ENCODE data around the gene ASB15.

Gene ASB15

DNA sequence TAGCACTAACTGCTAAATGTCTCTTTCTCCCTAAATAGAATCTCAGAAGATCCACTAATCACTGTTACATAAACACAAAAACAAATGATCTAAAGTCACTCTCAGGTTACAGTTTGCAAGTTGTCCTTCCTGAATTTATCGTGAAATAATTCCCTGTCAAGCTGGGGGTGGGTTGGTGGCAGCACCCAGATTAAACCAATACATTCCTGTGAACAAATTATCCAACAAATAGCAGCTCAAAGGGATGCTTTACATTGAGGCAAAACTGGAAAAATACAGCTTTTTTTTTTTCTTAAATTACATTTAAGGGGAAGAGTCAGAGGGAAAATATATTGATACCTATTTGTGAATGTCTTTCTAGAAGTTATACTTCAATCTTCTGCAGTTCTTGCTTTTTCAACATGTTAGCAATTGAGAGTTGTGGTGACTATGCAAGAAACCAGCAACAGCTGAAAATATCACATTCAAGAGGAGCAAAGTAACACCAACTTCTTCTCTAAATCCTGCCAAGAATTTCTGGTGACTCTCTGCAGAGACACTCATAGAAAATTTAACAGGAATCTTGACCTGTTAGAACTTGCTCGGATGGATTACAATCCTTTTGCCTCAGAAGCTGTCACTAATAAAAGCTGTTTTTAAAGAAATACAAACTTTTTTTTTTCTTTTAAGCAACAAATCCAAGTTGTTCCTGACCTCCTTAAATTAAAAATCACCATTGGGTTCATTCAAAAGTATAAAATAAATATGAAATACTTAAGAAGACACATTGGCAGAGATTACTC, 73.0 kb downstream of the ASB15 start:
- H3K9ac ChIP-seq (ENCODE audit: low read depth in 1 of 2, low read length in 2 of 2) = no peak overlapping the region
- H3K4me1 ChIP-seq (ENCODE audit: control insufficient read depth in 2 of 2, insufficient read depth in 2 of 2, low read length in 2 of 2) = no peaks in the 10 kb centered on the region
- H3K27ac ChIP-seq (ENCODE audit: low read depth in 2 of 2, low read length in 2 of 2) = no peak overlapping the region

DNA sequence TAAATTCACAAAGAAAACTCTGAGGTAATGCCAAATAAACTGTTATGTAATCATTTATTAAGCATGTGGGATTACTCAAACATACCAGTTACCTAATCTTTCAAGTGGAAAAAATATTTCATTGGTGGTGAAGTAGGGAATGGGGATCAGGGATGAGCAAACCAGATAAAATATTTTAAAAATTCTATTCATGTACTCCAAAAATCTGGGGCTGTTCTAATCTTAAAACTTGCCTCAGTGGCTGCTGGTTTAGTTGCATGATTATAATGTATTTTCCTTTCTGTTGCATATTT, 73.5 kb downstream of the ASB15 start:
- Histone ChIP-seq H3K4me1 (ENCODE audit: control insufficient read depth in 2 of 2, insufficient read depth in 2 of 2, low read length in 2 of 2) (no peaks in the 10 kb centered on the region), H3K27me3 (ENCODE audit: control insufficient read depth in 2 of 2, insufficient read depth in 2 of 2, low read length in 2 of 2) (no peaks in the 10 kb centered on the region), H3K9me3 (ENCODE audit: control insufficient read depth in 2 of 2, low read length in 2 of 2) (no peaks in the 10 kb centered on the region), H3K9ac (ENCODE audit: low read depth in 1 of 2, low read length in 2 of 2) (no peak overlapping the region), H3K27ac (ENCODE audit: low read depth in 2 of 2, low read length in 2 of 2) (no peak overlapping the region), H3K36me3 (ENCODE audit: control insufficient read depth in 2 of 2, insufficient read depth in 2 of 2, low read length in 2 of 2) (peaks cover 5 to 7% of the 10 kb centered on the region in 2 donors), H3K4me3 (ENCODE audit: low read length in 2 of 2) (no peak overlapping the region)

More for the DNA sequence above, 73.0 kb downstream of the ASB15 start:
- H3K36me3 ChIP-seq (ENCODE audit: control insufficient read depth in 2 of 2, insufficient read depth in 2 of 2, low read length in 2 of 2) = peaks cover 0 to 2% of the 10 kb centered on the region in 2 donors
- no peaks in the 10 kb centered on the region for H3K27me3 ChIP-seq (ENCODE audit: control insufficient read depth in 2 of 2, insufficient read depth in 2 of 2, low read length in 2 of 2)
- no peaks in the 10 kb centered on the region for H3K9me3 ChIP-seq (ENCODE audit: control insufficient read depth in 2 of 2, low read length in 2 of 2)
- H3K4me3 ChIP-seq (ENCODE audit: low read length in 2 of 2) = no peak overlapping the region

GRCh38 chr7:123677061-123677715, 75.6 kb downstream of the ASB15 start:
- Histone ChIP-seq H3K4me3 (ENCODE audit: low read length in 2 of 2) (no peak overlapping the region), H3K36me3 (ENCODE audit: control insufficient read depth in 2 of 2, insufficient read depth in 2 of 2, low read length in 2 of 2) (peaks cover 14 to 17% of the 10 kb centered on the region in 2 donors), H3K27me3 (ENCODE audit: control insufficient read depth in 2 of 2, insufficient read depth in 2 of 2, low read length in 2 of 2) (no peaks in the 10 kb centered on the region), H3K9ac (ENCODE audit: low read depth in 1 of 2, low read length in 2 of 2) (no peak overlapping the region), H3K4me1 (ENCODE audit: control insufficient read depth in 2 of 2, insufficient read depth in 2 of 2, low read length in 2 of 2) (no peaks in the 10 kb centered on the region), H3K27ac (ENCODE audit: low read depth in 2 of 2, low read length in 2 of 2) (no peak overlapping the region), H3K9me3 (ENCODE audit: control insufficient read depth in 2 of 2, low read length in 2 of 2) (no peaks in the 10 kb centered on the region)

GRCh38 chr7:123679614-123680013, 78.0 kb downstream of the ASB15 start:
- Histone ChIP-seq H3K9ac (ENCODE audit: low read depth in 1 of 2, low read length in 2 of 2) (no peak overlapping the region), H3K9me3 (ENCODE audit: control insufficient read depth in 2 of 2, low read length in 2 of 2) (no peaks in the 10 kb centered on the region), H3K27me3 (ENCODE audit: control insufficient read depth in 2 of 2, insufficient read depth in 2 of 2, low read length in 2 of 2) (no peaks in the 10 kb centered on the region), H3K4me3 (ENCODE audit: low read length in 2 of 2) (no peak overlapping the region), H3K4me1 (ENCODE audit: control insufficient read depth in 2 of 2, insufficient read depth in 2 of 2, low read length in 2 of 2) (no peaks in the 10 kb centered on the region), H3K36me3 (ENCODE audit: control insufficient read depth in 2 of 2, insufficient read depth in 2 of 2, low read length in 2 of 2) (peaks cover 21 to 22% of the 10 kb centered on the region in 2 donors), H3K27ac (ENCODE audit: low read depth in 2 of 2, low read length in 2 of 2) (no peak overlapping the region)

GRCh38 chr7:123680580-123680979, 79.0 kb downstream of the ASB15 start:
- Histone ChIP-seq H3K27ac (ENCODE audit: low read depth in 2 of 2, low read length in 2 of 2) (no peak overlapping the region), H3K4me1 (ENCODE audit: control insufficient read depth in 2 of 2, insufficient read depth in 2 of 2, low read length in 2 of 2) (no peaks in the 10 kb centered on the region), H3K9me3 (ENCODE audit: control insufficient read depth in 2 of 2, low read length in 2 of 2) (no peaks in the 10 kb centered on the region), H3K27me3 (ENCODE audit: control insufficient read depth in 2 of 2, insufficient read depth in 2 of 2, low read length in 2 of 2) (no peaks in the 10 kb centered on the region), H3K9ac (ENCODE audit: low read depth in 1 of 2, low read length in 2 of 2) (no peak overlapping the region), H3K36me3 (ENCODE audit: control insufficient read depth in 2 of 2, insufficient read depth in 2 of 2, low read length in 2 of 2) (peaks cover 27 to 30% of the 10 kb centered on the region in 2 donors), H3K4me3 (ENCODE audit: low read length in 2 of 2) (no peak overlapping the region)

DNA sequence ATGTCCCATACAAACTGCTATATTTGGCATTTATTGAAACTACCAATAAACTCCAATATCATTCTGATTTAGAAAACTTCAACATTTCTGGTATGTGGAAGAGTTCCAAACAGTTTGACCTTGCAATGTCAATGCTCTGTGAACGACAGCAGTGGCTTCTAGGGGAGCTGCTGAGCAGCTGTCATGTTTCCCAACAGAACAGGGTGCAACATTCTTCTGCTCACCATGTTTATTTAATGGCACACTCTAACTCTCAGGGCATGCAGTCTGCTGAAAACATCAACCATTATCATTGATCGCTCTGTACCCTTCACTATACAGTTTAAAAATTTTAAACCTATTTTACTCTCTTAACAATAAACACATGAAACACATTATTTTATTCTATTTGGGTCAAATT, 79.9 kb downstream of the ASB15 start:
- no peaks in the 10 kb centered on the region for H3K4me1 ChIP-seq (ENCODE audit: control insufficient read depth in 2 of 2, insufficient read depth in 2 of 2, low read length in 2 of 2)
- H3K27me3 ChIP-seq (ENCODE audit: control insufficient read depth in 2 of 2, insufficient read depth in 2 of 2, low read length in 2 of 2) = no peaks in the 10 kb centered on the region
- no peak overlapping the region for H3K4me3 ChIP-seq (ENCODE audit: low read length in 2 of 2)
- H3K27ac ChIP-seq (ENCODE audit: low read depth in 2 of 2, low read length in 2 of 2) = no peak overlapping the region
- no peaks in the 10 kb centered on the region for H3K9me3 ChIP-seq (ENCODE audit: control insufficient read depth in 2 of 2, low read length in 2 of 2)
- peaks cover 27 to 33% of the 10 kb centered on the region in 2 donors for H3K36me3 ChIP-seq (ENCODE audit: control insufficient read depth in 2 of 2, insufficient read depth in 2 of 2, low read length in 2 of 2)
- H3K9ac ChIP-seq (ENCODE audit: low read depth in 1 of 2, low read length in 2 of 2) = no peak overlapping the region

GRCh38 chr7:123682690-123683089, 81.1 kb downstream of the ASB15 start:
- Histone ChIP-seq H3K27me3 (ENCODE audit: control insufficient read depth in 2 of 2, insufficient read depth in 2 of 2, low read length in 2 of 2) (no peaks in the 10 kb centered on the region), H3K4me1 (ENCODE audit: control insufficient read depth in 2 of 2, insufficient read depth in 2 of 2, low read length in 2 of 2) (no peaks in the 10 kb centered on the region), H3K9ac (ENCODE audit: low read depth in 1 of 2, low read length in 2 of 2) (no peak overlapping the region), H3K36me3 (ENCODE audit: control insufficient read depth in 2 of 2, insufficient read depth in 2 of 2, low read length in 2 of 2) (peaks cover 27 to 40% of the 10 kb centered on the region in 2 donors), H3K27ac (ENCODE audit: low read depth in 2 of 2, low read length in 2 of 2) (no peak overlapping the region), H3K9me3 (ENCODE audit: control insufficient read depth in 2 of 2, low read length in 2 of 2) (no peaks in the 10 kb centered on the region), H3K4me3 (ENCODE audit: low read length in 2 of 2) (no peak overlapping the region)

DNA sequence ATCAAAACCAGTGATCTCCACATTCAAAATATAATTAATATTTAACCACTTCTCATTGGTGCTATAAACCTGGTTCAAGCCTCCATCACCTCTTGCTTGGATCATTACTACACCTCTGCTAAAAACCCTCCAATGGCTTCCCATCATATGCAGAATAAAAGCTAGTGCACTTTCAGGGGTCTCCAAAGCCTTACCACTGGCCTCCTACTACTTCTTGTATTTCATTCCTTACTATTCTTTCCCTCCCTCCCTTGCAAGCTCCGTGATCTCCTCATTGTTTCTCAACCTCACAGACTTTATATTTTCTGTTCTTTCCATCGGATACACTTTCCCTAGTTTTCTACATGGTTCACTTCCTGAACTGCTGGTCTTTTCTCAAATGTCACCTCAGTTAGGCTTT, 85.5 kb downstream of the ASB15 start:
- H3K9me3 ChIP-seq (ENCODE audit: control insufficient read depth in 2 of 2, low read length in 2 of 2) = no peaks in the 10 kb centered on the region
- no peak overlapping the region for H3K9ac ChIP-seq (ENCODE audit: low read depth in 1 of 2, low read length in 2 of 2)
- no peak overlapping the region for H3K4me3 ChIP-seq (ENCODE audit: low read length in 2 of 2)
- no peaks in the 10 kb centered on the region for H3K4me1 ChIP-seq (ENCODE audit: control insufficient read depth in 2 of 2, insufficient read depth in 2 of 2, low read length in 2 of 2)
- H3K27ac ChIP-seq (ENCODE audit: low read depth in 2 of 2, low read length in 2 of 2) = no peak overlapping the region
- peaks cover 33 to 41% of the 10 kb centered on the region in 2 donors for H3K36me3 ChIP-seq (ENCODE audit: control insufficient read depth in 2 of 2, insufficient read depth in 2 of 2, low read length in 2 of 2)
- no peaks in the 10 kb centered on the region for H3K27me3 ChIP-seq (ENCODE audit: control insufficient read depth in 2 of 2, insufficient read depth in 2 of 2, low read length in 2 of 2)

- no peak overlapping the region for H3K9ac ChIP-seq (ENCODE audit: low read depth in 1 of 2, low read length in 2 of 2)
- peaks cover 38 to 45% of the 10 kb centered on the region in 2 donors for H3K36me3 ChIP-seq (ENCODE audit: control insufficient read depth in 2 of 2, insufficient read depth in 2 of 2, low read length in 2 of 2)
- no peak overlapping the region for H3K4me3 ChIP-seq (ENCODE audit: low read length in 2 of 2)
- H3K9me3 ChIP-seq (ENCODE audit: control insufficient read depth in 2 of 2, low read length in 2 of 2) = no peaks in the 10 kb centered on the region
- no peak overlapping the region for H3K27ac ChIP-seq (ENCODE audit: low read depth in 2 of 2, low read length in 2 of 2)
- H3K27me3 ChIP-seq (ENCODE audit: control insufficient read depth in 2 of 2, insufficient read depth in 2 of 2, low read length in 2 of 2) = no peaks in the 10 kb centered on the region
- H3K4me1 ChIP-seq (ENCODE audit: control insufficient read depth in 2 of 2, insufficient read depth in 2 of 2, low read length in 2 of 2) = no peaks in the 10 kb centered on the region
Observed at GRCh38 chr7:123687727-123688126, 86.1 kb downstream of the ASB15 start.
